Ascending aorta (tissue), 2 donors: ENCODE data around the gene UBR1. TPM values are rescaled to one million over a fixed set of nuclear protein-coding genes. Genes with fewer than 3 reads are reported as not detected.
"Not testable (repeated sequence)": the region's sequence is repeated elsewhere in the genome, so short reads cannot be mapped to it uniquely, and the experiment has no call there.

Experiments
- DNase-seq, 2 donors: peaks; one replicate each; pipeline ENCODE4 v3.0.0-alpha.2; 2019; ENCODE audit warnings: low spot score in 2 of 2
- H3K27ac ChIP-seq, 2 donors: fragments of 200-600 bp; sonication (generic); one replicate each; pipeline ENCODE4 v1.5.1; 2016 to 2017; ENCODE audit warnings: mild to moderate bottlenecking in 1 of 2
- H3K27me3 ChIP-seq: fragments of 200-600 bp; sonication (generic); one replicate; pipeline ENCODE4 v1.5.1; 2017
- H3K36me3 ChIP-seq, 2 donors: fragments of 200-600 bp; sonication (generic); one replicate each; pipeline ENCODE4 v1.5.1; 2016
- H3K4me1 ChIP-seq, 2 donors: fragments of 200-600 bp; sonication (generic); one replicate each; pipeline ENCODE4 v1.5.1; 2016 to 2017; ENCODE audit warnings: mild to moderate bottlenecking in 1 of 2
- H3K4me3 ChIP-seq, 2 donors: fragments of 200-600 bp; sonication (generic); one replicate each; pipeline ENCODE4 v1.5.1; 2016 to 2017; ENCODE audit warnings: mild to moderate bottlenecking in 1 of 2
- H3K9me3 ChIP-seq, 2 donors: fragments of 200-600 bp; sonication (generic); one replicate each; pipeline ENCODE4 v1.5.1; 2016
- intact Hi-C: fragments of 100-400 bp; cut with DNase I; formaldehyde crosslinking; loops from one replicate; pipeline ENCODE4 v1.15.1; 2023
- total RNA-seq: library from RNA; depleted of rRNA; stranded (reverse); fragments of >200 nt; gene quantifications from one replicate; pipeline ENCODE4 v1.1.0, GENCODE V29; 2016
- TF ChIP-seq, protein P1 (sequence below), 3 experiments: fragments of 200-600 bp in 2 of 3; fragments of 450-650 bp in 1 of 3; sonication (generic) in 2 of 3; IDR thresholded peaks; one replicate each; pipeline ENCODE4 v1.5.1; 2016 to 2019; ENCODE audit warnings: antibody characterized with exemption in 3 of 3, mild to moderate bottlenecking in 1 of 3, moderate library complexity in 1 of 3

Gene UBR1
- total RNA-seq, 1 donor from 2014 or later: 8.2 TPM

DNA sequence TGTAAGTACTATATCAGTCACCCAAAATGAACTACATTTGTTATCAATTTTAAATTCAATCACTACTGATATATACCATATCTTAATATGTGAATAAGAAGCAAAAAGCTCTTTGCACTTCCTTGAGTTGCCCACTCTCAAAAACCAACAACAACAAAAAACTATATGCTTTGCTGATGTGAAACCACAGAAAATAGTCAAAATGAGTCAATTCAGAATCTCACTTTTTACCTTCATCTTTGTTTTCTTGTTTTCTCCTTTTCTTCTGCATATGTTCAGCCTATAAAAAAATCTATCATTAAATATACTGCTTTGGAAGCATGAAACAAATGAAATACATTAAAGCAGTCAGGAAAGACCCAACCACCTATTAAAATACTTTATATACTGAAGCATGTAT lies 80.7 kb downstream of the UBR1 start:
- intact Hi-C loops: no loop called here
- H3K36me3 ChIP-seq: peaks cover 47 to 73% of the 10 kb centered on the region in 2 donors
- H3K4me1 ChIP-seq: no peaks in the 10 kb centered on the region
- H3K4me3 ChIP-seq: no peak overlapping the region
- no peak overlapping the region for H3K27ac ChIP-seq
- no peak for DNase-seq
- TF ChIP-seq, protein P1, sequence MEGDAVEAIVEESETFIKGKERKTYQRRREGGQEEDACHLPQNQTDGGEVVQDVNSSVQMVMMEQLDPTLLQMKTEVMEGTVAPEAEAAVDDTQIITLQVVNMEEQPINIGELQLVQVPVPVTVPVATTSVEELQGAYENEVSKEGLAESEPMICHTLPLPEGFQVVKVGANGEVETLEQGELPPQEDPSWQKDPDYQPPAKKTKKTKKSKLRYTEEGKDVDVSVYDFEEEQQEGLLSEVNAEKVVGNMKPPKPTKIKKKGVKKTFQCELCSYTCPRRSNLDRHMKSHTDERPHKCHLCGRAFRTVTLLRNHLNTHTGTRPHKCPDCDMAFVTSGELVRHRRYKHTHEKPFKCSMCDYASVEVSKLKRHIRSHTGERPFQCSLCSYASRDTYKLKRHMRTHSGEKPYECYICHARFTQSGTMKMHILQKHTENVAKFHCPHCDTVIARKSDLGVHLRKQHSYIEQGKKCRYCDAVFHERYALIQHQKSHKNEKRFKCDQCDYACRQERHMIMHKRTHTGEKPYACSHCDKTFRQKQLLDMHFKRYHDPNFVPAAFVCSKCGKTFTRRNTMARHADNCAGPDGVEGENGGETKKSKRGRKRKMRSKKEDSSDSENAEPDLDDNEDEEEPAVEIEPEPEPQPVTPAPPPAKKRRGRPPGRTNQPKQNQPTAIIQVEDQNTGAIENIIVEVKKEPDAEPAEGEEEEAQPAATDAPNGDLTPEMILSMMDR (IDR thresholded peaks at IDR 0.05): no peak
- no peaks in the 10 kb centered on the region for H3K27me3 ChIP-seq
- H3K9me3 ChIP-seq: no peaks in the 10 kb centered on the region

DNA sequence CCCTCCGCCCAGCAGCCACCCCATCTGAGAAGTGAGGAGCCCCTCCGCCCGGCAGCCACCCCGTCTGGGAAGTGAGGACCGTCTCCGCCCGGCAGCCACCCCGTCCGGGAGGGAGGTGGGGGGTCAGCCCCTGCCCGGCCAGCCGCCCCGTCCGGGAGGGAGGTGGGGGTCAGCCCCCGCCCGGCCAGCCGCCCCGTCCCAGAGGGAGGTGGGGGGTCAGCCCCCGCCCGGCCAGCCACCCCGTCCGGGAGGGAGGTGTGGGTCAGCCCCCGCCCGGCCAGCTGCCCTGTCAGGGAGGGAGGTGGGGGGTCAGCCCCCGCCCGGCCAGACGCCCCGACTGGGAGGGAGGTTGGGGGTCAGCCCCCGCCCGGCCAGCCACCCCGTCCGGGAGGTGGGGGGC lies 91.2 kb downstream of the UBR1 start:
- H3K27ac ChIP-seq, DNase-seq, H3K4me3 ChIP-seq, H3K27me3 ChIP-seq, H3K4me1 ChIP-seq, H3K9me3 ChIP-seq, intact Hi-C loops: not testable (repeated sequence)
- peaks cover 49 to 55% of the 10 kb centered on the region in 2 donors for H3K36me3 ChIP-seq

DNA sequence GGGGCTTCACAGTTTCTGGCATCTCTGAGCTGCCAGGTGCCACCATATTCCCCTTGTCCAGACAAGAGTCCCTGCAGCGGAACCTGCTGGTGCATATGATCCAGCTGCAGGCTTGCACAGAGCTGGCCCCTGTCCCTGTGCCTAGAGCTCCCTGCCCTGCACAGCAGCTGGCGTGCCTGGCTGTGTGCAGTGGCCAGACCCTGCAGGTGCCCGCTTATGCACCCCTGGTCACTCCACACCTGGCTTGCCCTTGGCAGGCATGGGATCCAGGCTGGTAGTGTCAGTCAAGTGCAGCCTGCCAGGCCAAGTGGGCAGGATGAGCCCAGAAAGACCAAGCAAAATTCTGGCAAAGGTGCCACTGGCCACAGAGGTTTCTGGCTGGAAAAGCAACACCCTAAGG lies 96.6 kb downstream of the UBR1 start:
- peaks cover 45 to 59% of the 10 kb centered on the region in 2 donors for H3K36me3 ChIP-seq
- H3K9me3 ChIP-seq: no peaks in the 10 kb centered on the region
- DNase-seq: no peak
- TF ChIP-seq, protein P1 (IDR thresholded peaks at IDR 0.05): no peak
- no peak overlapping the region for H3K4me3 ChIP-seq
- H3K27me3 ChIP-seq: no peaks in the 10 kb centered on the region
- no peak overlapping the region for H3K27ac ChIP-seq
- intact Hi-C loops: no loop called here
- no peaks in the 10 kb centered on the region for H3K4me1 ChIP-seq

DNA sequence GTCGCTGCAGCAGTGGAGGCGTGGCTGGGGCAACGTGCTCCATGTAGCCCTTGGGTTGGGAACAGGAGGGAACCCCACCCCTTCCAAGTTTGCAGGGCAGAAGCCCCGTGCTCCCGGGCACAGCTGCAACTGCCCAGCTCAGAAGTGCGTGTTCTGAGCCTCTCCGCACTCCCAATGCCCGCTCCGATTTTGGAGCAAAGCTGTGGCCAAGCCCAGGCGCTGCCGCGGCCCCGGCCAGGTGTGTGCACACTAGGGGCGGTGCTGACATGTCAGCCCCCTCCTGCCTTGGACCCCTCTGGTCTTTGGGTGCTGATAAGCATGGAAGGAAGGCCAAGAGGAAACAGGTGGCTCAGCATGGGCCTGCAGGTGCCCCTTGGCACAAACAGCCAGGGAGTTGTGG lies 97.7 kb downstream of the UBR1 start:
- no peaks in the 10 kb centered on the region for H3K27me3 ChIP-seq
- no peaks in the 10 kb centered on the region for H3K9me3 ChIP-seq
- H3K4me1 ChIP-seq: no peaks in the 10 kb centered on the region
- DNase-seq: no peak
- no peak overlapping the region for H3K27ac ChIP-seq
- intact Hi-C loops: no loop called here
- TF ChIP-seq, protein P1 (IDR thresholded peaks at IDR 0.05): no peak
- peaks cover 42 to 55% of the 10 kb centered on the region in 2 donors for H3K36me3 ChIP-seq
- H3K4me3 ChIP-seq: no peak overlapping the region

DNA sequence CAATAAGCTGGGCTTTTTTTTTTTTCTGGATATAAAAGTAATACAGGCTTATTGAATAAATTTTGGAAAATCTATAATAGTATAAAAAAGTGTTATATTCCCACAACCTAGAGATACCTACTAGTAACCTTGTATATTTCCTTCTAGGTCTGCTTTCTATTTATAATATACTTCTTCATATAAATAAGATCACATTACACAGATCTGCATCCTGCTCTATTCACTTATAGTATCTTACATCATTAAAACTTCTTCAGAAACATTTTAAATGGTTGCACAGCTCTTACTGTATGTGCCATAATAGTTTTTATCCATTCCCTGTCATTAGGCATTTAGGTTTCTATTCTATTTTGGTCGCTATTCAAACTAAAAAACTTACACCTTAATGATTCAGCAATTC lies 98.3 kb downstream of the UBR1 start:
- intact Hi-C loops: no loop called here

DNA sequence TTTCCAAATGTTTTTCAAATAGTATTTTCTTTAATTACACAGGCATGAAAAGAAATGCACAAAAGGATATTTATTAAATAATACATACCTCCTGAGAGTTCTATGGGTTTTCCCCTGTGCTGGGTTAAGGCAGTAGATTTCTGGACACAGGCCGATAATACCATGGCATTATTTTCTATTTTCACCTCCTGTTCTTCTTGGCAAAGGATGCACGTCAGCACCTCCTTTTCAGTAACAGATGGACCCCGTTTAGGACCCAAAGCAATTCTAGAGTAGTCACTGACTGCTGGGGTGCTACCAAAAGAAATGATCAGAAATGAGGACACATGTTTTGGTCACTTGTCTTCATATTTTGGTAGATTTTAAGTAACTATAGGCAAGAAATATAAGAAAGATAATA lies 98.8 kb downstream of the UBR1 start:
- intact Hi-C loops: no loop called here
- H3K27ac ChIP-seq: no peak overlapping the region
- H3K4me3 ChIP-seq: no peak overlapping the region
- H3K36me3 ChIP-seq: peaks cover 43 to 56% of the 10 kb centered on the region in 2 donors
- TF ChIP-seq, protein P1 (IDR thresholded peaks at IDR 0.05): no peak
- no peaks in the 10 kb centered on the region for H3K4me1 ChIP-seq
- no peaks in the 10 kb centered on the region for H3K9me3 ChIP-seq
- H3K27me3 ChIP-seq: no peaks in the 10 kb centered on the region
- DNase-seq: no peak

More for the DNA sequence above, 98.3 kb downstream of the UBR1 start:
- TF ChIP-seq, protein P1 (IDR thresholded peaks at IDR 0.05): no peak
- H3K9me3 ChIP-seq: no peaks in the 10 kb centered on the region
- no peak for DNase-seq
- no peaks in the 10 kb centered on the region for H3K27me3 ChIP-seq
- H3K27ac ChIP-seq: no peak overlapping the region
- H3K36me3 ChIP-seq: peaks cover 38 to 56% of the 10 kb centered on the region in 2 donors
- H3K4me1 ChIP-seq: no peaks in the 10 kb centered on the region
- H3K4me3 ChIP-seq: no peak overlapping the region

DNA sequence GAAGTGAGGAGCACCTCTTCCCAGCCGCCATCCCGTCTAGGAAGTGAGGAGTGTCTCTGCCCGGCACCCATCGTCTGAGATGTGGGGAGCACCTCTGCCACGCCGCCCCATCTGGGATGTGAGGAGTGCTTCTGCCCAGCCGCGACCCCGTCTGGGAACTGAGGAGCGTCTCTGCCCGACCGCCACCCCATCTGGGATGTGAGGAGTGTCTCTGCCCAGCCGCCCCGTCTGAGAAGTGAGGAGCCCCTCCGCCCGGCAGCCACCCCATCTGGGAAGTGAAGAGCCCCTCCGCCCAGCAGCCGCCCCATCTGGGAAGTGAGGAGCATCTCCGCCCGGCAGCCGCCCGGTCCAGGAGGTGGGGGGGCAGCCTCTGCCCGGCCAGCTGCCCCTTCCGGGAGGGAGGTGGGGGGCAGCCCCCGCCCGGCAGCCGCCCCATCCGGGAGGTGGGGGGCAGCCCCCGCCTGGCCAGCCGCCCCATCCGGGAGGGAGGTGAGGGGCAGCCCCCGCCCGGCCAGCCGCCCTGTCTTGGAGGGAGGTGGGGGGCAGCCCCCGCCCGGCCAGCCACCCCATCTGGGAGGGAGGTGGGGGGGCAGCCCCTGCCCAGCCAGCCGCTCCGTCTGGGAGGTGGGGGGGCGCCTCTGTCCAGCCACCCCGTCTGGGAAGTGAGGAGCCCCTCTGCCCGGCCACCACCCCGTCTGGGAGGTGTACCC lies 100.8 kb downstream of the UBR1 start:
- H3K36me3 ChIP-seq: peaks cover 30 to 45% of the 10 kb centered on the region in 2 donors
- H3K27ac ChIP-seq, H3K27me3 ChIP-seq, H3K4me3 ChIP-seq, H3K9me3 ChIP-seq, DNase-seq, H3K4me1 ChIP-seq, intact Hi-C loops: not testable (repeated sequence)
